Nephron (organoid): ENCODE measurements around the gene PGLYRP3.

ENCODE experiments used
- H3K27ac Mint-ChIP-seq, 3 experiments: 2 replicates each; pipeline ENCODE4 v1.8.0; 2020; ENCODE audit warnings: mixed read lengths in 3 of 3, mild to moderate bottlenecking in 2 of 3, moderate library complexity in 1 of 3
- H3K27me3 Mint-ChIP-seq: 2 replicates; pipeline ENCODE4 v1.8.0; 2021; ENCODE audit warnings: low read depth, mild to moderate bottlenecking, moderate library complexity, mixed read lengths
- H3K36me3 Mint-ChIP-seq: 2 replicates; pipeline ENCODE4 v1.8.0; 2020; ENCODE audit warnings: low read depth, mixed read lengths
- H3K4me1 Mint-ChIP-seq: 2 replicates; pipeline ENCODE4 v1.8.0; 2020; ENCODE audit warnings: mixed read lengths
- H3K4me3 Mint-ChIP-seq, 3 experiments: 2 replicates each; pipeline ENCODE4 v1.8.0; 2020; ENCODE audit warnings: mild to moderate bottlenecking in 3 of 3, mixed read lengths in 3 of 3, moderate library complexity in 2 of 3
- H3K9me3 Mint-ChIP-seq: 2 replicates; pipeline ENCODE4 v1.8.0; 2020; ENCODE audit warnings: mixed read lengths
- CTCF ChIP-seq, 3 experiments: fragments of 200-600 bp; sonication (generic); IDR thresholded peaks; one replicate each; pipeline ENCODE4 v1.5.0; 2021; ENCODE audit warnings: antibody characterized with exemption in 3 of 3; ENCODE audit not compliant: unreplicated experiment in 3 of 3

Gene PGLYRP3

GRCh38 chr1:153277852-153278251 is 34.9 kb downstream of the PGLYRP3 start:
- no peaks in the 10 kb centered on the region for H3K36me3 Mint-ChIP-seq
- no peaks in the 10 kb centered on the region for H3K4me1 Mint-ChIP-seq
- H3K27ac Mint-ChIP-seq: no peak overlapping the region
- no peak overlapping the region for H3K4me3 Mint-ChIP-seq
- TF ChIP-seq CTCF (IDR thresholded peaks at IDR 0.05; ENCODE audit: unreplicated experiment in 3 of 3): peak; percentile 41 to 49 (median 42)
- H3K27me3 Mint-ChIP-seq: peaks cover 18% of the 10 kb centered on the region
- H3K9me3 Mint-ChIP-seq: no peaks in the 10 kb centered on the region

- no peaks in the 10 kb centered on the region for H3K36me3 Mint-ChIP-seq
- no peak for TF ChIP-seq CTCF (IDR thresholded peaks at IDR 0.05; ENCODE audit: unreplicated experiment in 3 of 3)
- no peak overlapping the region for H3K4me3 Mint-ChIP-seq
- H3K27me3 Mint-ChIP-seq: peaks cover 9% of the 10 kb centered on the region
- H3K4me1 Mint-ChIP-seq: no peaks in the 10 kb centered on the region
- H3K9me3 Mint-ChIP-seq: no peaks in the 10 kb centered on the region
- H3K27ac Mint-ChIP-seq: no peak overlapping the region
Observed at GRCh38 chr1:153272186-153272585, 40.6 kb downstream of the PGLYRP3 start.

- no peak overlapping the region for H3K4me3 Mint-ChIP-seq
Observed at GRCh38 chr1:153271711-153272110, 41.0 kb downstream of the PGLYRP3 start.

GRCh38 chr1:153265457-153265856 is 47.3 kb downstream of the PGLYRP3 start:
- H3K36me3 Mint-ChIP-seq: no peaks in the 10 kb centered on the region
- H3K27ac Mint-ChIP-seq: no peak overlapping the region
- peaks cover 57% of the 10 kb centered on the region for H3K27me3 Mint-ChIP-seq
- peaks cover 6% of the 10 kb centered on the region for H3K4me1 Mint-ChIP-seq
- TF ChIP-seq CTCF (IDR thresholded peaks at IDR 0.05; ENCODE audit: unreplicated experiment in 3 of 3): peak in 1 of 3 experiments; percentile 9
- peaks cover 3% of the 10 kb centered on the region for H3K9me3 Mint-ChIP-seq
- no peak overlapping the region for H3K4me3 Mint-ChIP-seq

More at GRCh38 chr1:153271711-153272110, 41.0 kb downstream of the PGLYRP3 start:
- no peaks in the 10 kb centered on the region for H3K36me3 Mint-ChIP-seq
- no peak overlapping the region for H3K27ac Mint-ChIP-seq
- H3K9me3 Mint-ChIP-seq: no peaks in the 10 kb centered on the region
- no peaks in the 10 kb centered on the region for H3K4me1 Mint-ChIP-seq
- H3K27me3 Mint-ChIP-seq: peaks cover 9% of the 10 kb centered on the region
- no peak for TF ChIP-seq CTCF (IDR thresholded peaks at IDR 0.05; ENCODE audit: unreplicated experiment in 3 of 3)

GRCh38 chr1:153262462-153263157 is 50.1 kb downstream of the PGLYRP3 start:
- TF ChIP-seq CTCF (IDR thresholded peaks at IDR 0.05; ENCODE audit: unreplicated experiment in 3 of 3): no peak

GRCh38 chr1:153262070-153262366 is 50.7 kb downstream of the PGLYRP3 start:
- Mint-ChIP-seq H3K36me3 (no peaks in the 10 kb centered on the region), H3K27ac (no peak overlapping the region)

More at GRCh38 chr1:153262462-153263157, 50.1 kb downstream of the PGLYRP3 start:
- Mint-ChIP-seq H3K4me3 (peak overlapping the region; percentile 78 to 90 (median 82)), H3K36me3 (no peaks in the 10 kb centered on the region), H3K4me1 (peaks cover 6% of the 10 kb centered on the region), H3K9me3 (peaks cover 5% of the 10 kb centered on the region), H3K27ac (no peak overlapping the region), H3K27me3 (peaks cover 76% of the 10 kb centered on the region)

More at GRCh38 chr1:153262070-153262366, 50.7 kb downstream of the PGLYRP3 start:
- Mint-ChIP-seq H3K4me3 (peak overlapping the region; percentile 78 to 90 (median 82)), H3K27me3 (peaks cover 79% of the 10 kb centered on the region), H3K4me1 (peaks cover 6% of the 10 kb centered on the region), H3K9me3 (peaks cover 5% of the 10 kb centered on the region)
- TF ChIP-seq CTCF (IDR thresholded peaks at IDR 0.05; ENCODE audit: unreplicated experiment in 3 of 3): no peak
